ENCODE data around the gene EIF5AL1. TPM values are rescaled to one million over a fixed set of nuclear protein-coding genes. Genes with fewer than 3 reads are reported as not detected.
A peak's percentile ranks its signal among the peaks of the same experiment; 100 is the strongest.
"Not testable (repeated sequence)": the region's sequence is repeated elsewhere in the genome, so short reads cannot be mapped to it uniquely, and the experiment has no call there.

The EIF5AL1 gene
- total RNA-seq, 1 donor from 2014 or later = 0.62 TPM

GRCh38 chr10:79555354-79556309, 43.3 kb downstream of the EIF5AL1 start:
- DNase-seq (ENCODE audit: low read depth) = no peak

DNA sequence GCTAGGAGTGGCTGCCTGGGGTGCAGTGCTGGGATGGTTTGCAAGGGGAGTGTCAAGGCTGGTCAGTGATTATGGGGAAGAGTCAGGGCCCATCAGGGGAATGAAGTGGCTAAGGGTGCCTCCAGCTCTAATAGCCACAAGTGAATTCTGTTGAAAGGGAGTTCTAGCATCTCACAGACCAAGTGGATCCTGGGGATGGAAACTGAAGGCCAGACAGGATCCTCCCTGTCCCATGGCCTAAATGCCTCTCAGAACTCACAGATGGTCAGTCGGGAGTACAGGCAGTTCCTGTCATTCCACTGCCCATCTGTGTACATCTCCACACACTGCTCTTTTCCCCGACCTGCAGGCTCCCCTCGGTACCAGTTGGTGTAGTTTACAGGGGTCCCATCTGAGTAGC, 44.6 kb downstream of the EIF5AL1 start:
- not testable (repeated sequence) for DNase-seq (ENCODE audit: low read depth)

DNA sequence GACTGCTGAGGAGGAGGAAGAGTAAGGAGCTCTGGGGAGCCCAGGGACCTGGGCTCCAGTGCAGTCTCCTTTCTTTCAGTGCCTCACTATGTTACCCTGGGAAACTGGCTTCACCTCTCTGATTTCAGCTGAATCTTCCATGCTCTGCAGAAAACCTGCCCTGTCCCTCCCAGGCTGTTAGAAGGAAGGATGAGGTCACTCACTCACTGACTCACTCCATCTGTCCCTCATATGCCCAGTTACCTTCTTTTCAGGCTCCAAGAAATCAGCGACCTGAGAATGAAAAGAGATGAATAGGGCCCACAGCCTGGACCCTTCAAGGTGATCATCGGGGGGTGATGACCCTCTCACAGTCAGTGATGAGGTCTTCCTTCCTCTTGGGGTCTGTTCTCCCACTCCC, 47.4 kb downstream of the EIF5AL1 start:
- DNase-seq (ENCODE audit: low read depth) = no peak

DNA sequence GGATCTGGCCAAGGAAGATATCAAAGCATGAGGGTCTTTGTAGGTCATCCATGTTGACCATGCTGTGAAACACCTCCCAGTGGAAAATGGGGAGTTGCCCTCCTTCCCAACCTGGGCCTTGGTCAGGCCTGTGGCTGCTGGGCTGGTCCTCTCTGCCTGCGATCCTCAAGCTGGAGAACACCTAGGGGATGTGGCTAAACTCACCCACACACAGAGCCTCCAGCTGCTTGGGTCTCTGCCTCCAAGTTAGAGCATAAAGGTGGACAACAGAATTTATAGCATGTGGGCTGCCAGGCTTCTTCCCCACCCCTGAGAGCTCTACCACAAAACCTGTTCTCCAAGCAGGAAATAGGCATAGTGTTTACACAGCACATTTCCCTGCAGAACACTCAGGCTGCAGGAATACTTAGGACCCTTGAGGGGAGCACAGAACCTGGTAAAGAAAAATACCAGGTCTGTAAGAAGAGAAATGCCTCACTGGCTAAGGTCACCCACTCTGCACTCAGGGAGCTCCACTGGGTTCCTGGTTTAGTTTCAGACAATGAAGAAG, 47.9 kb downstream of the EIF5AL1 start, which contains the start of gene SFTPA2:
Gene SFTPA2 (minus strand): TSS at position 248 of the 550 bp plus-strand sequence. CDS start 924 bp downstream, outside the sequence.
- DNase-seq (ENCODE audit: low read depth) = no peak

DNA sequence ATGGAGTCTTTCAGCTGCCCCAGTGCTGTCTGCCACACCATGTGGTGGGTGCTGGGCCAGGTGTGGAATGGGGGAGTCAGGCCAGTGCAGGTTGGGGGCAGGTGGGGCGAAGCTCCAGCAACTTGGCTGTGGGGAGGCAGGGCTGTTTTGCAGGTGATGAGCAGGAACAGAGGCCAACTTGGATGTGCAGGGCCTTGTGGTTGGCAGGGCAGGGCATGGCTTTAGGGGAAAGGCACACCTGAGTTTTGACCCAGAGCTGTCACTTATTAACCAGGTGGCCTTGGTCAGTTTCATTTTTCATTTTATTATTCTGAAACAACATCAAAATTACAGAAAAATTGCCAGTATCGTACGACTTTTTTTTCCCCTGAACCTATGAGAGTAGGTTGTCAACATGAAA, 48.9 kb downstream of the EIF5AL1 start:
- DNase-seq (ENCODE audit: low read depth) = no peak

DNA sequence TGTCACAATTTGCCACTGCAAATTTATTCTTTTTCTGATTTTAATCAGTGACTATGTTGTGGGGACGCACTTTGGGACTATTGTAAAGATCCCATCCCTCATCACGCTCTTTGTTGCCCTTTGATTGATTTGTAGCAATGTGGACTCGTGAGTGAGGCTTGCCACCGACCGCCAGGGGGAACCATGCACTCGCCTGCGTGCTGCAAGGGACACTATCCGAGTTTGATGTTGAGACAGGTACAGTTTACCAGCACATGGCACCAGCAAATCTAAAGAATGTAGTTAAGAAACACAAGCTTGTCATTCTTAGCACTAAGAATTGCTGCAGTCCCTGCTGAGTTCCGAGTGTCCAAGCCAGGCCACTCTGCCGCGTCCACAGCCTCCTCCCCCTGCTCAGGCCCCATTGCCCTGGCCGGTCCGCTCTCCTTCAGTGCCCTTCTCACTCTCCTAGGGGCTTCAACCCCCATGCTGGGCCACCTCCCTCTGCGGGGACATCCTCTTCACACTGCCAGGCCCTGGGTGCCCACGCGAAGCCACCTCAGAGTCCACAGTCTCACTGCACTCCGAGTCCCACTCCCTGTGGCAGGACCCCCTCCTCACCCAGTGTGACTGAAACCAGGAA, 49.9 kb downstream of the EIF5AL1 start:
- DNase-seq (ENCODE audit: low read depth) = peak; percentile 64

DNA sequence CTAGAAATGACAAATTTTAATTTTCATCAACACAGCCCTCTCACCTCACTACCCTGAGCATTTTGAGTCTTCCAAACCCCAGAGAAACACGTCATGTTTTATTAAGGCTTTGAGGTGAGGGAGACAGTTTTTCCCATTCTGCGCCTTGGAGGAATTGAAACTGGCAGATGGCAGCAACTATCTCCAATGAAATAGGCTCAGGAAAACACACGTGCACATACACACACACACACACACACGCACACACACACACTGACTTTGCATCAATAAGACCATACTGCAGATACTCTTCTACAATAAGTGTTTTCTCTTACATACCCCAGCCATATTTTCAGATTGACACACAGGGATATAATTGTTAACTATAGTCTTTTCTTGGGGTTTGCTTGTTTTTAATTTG, 51.1 kb downstream of the EIF5AL1 start:
- DNase-seq (ENCODE audit: low read depth) = no peak

Other genes with a start within 250 kb of the EIF5AL1 start
- 9.8 and 24.5 TPM in 2 replicates for gene PPIF, start 165.1 kb upstream of the EIF5AL1 start, total RNA-seq
- gene ZCCHC24, start 66.9 kb upstream of the EIF5AL1 start, total RNA-seq = 14.1 and 21.1 TPM in 2 replicates
- 0.08 TPM in 1 of 2 replicates, not detected in the other for gene SFTPA2, start 47.9 kb downstream of the EIF5AL1 start, total RNA-seq
- gene SFTPA1, start 98.4 kb downstream of the EIF5AL1 start, total RNA-seq = not detected in 2 replicates
- 0.21 and 0.36 TPM in 2 replicates for gene NUTM2B, start 190.7 kb downstream of the EIF5AL1 start, total RNA-seq

Data from myocyte (in vitro differentiated cells).